Left ventricle myocardium inferior (tissue), 1 donor: ENCODE data around the gene IFITM5. TPM values are rescaled to one million over a fixed set of nuclear protein-coding genes. Genes with fewer than 3 reads are reported as not detected.
"Not testable (repeated sequence)": the region's sequence is repeated elsewhere in the genome, so short reads cannot be mapped to it uniquely, and the experiment has no call there.

ENCODE experiments used
- DNase-seq: peaks from one replicate; pipeline ENCODE4 v3.0.0-alpha.2; 2020
- H3K27ac ChIP-seq: fragments of 200-600 bp; replicated peaks from 2 replicates; pipeline ENCODE4 v1.8.0; 2021
- H3K27me3 ChIP-seq: fragments of 200-600 bp; 2 replicates; pipeline ENCODE4 v1.8.0; 2021; ENCODE audit warnings: low read depth
- H3K36me3 ChIP-seq: fragments of 200-600 bp; 2 replicates; pipeline ENCODE4 v1.8.0; 2021
- H3K4me1 ChIP-seq: fragments of 200-600 bp; 2 replicates; pipeline ENCODE4 v1.8.0; 2021
- H3K4me3 ChIP-seq: fragments of 200-600 bp; 2 replicates; pipeline ENCODE4 v1.8.0; 2021; ENCODE audit warnings: mild to moderate bottlenecking, moderate library complexity
- H3K9me3 ChIP-seq: fragments of 200-600 bp; replicated peaks from 2 replicates; pipeline ENCODE4 v1.8.0; 2021
- CTCF ChIP-seq: fragments of 200-600 bp; IDR thresholded peaks from 2 replicates; pipeline ENCODE4 v1.8.0; 2021; ENCODE audit warnings: antibody characterized with exemption, mild to moderate bottlenecking, borderline replicate concordance
- intact Hi-C: fragments of 100-400 bp; cut with micrococcal nuclease; formaldehyde crosslinking; loops from one replicate; pipeline ENCODE4 v1.11.0; 2022
- total RNA-seq: library from RNA; stranded (reverse); fragmentation: NEBNext Ultra II Directional; extraction: Animal tissue kit (Norgen Biotek cat#: 25700); gene quantifications from one replicate; pipeline ENCODE4 v1.2.1, GENCODE V29; 2021
- donor health status: DM: no; HTN: yes; CAD: no; lungs with severe emphysema.

Gene IFITM5
- total RNA-seq, 1 donor from 2014 or later, result not detected

GRCh38 chr11:328012-328411, 28.7 kb upstream of the IFITM5 start:
- TF ChIP-seq CTCF, result no peak
- Histone ChIP-seq H3K4me3 (no peak overlapping the region), H3K4me1 (peaks cover 43% of the 10 kb centered on the region), H3K36me3 (no peaks in the 10 kb centered on the region), H3K27ac (peak overlapping the region; percentile 97), H3K9me3 (no peaks in the 10 kb centered on the region), H3K27me3 (peaks cover 7% of the 10 kb centered on the region)
- no peak for DNase-seq
- intact Hi-C loops, result no loop called here

- H3K4me1 ChIP-seq, result peaks cover 46% of the 10 kb centered on the region
- H3K9me3 ChIP-seq, result no peaks in the 10 kb centered on the region
- no peak for TF ChIP-seq CTCF
- no peak for DNase-seq
- H3K36me3 ChIP-seq, result no peaks in the 10 kb centered on the region
- H3K27ac ChIP-seq, result peak overlapping the region; percentile 97
- H3K27me3 ChIP-seq, result peaks cover 7% of the 10 kb centered on the region
- H3K4me3 ChIP-seq, result peak overlapping the region; percentile 46
- intact Hi-C loops, result no loop called here
These were observed 28.2 kb upstream of the IFITM5 start for GRCh38 chr11:327581-327923.

- intact Hi-C loops, result no loop called here
- TF ChIP-seq CTCF, result no peak
- Histone ChIP-seq H3K4me1 (peaks cover 48% of the 10 kb centered on the region), H3K4me3 (peak overlapping the region; percentile 46), H3K9me3 (no peaks in the 10 kb centered on the region), H3K36me3 (no peaks in the 10 kb centered on the region), H3K27ac (peak overlapping the region; percentile 97), H3K27me3 (peaks cover 7% of the 10 kb centered on the region)
- DNase-seq, result peak; percentile 89
These were observed 27.7 kb upstream of the IFITM5 start for GRCh38 chr11:326842-327580.

- no peak for DNase-seq
- no peaks in the 10 kb centered on the region for H3K9me3 ChIP-seq
- peak overlapping the region; percentile 97 for H3K27ac ChIP-seq
- TF ChIP-seq CTCF, result no peak
- H3K4me3 ChIP-seq, result peak overlapping the region; percentile 46
- intact Hi-C loops, result no loop called here
- H3K4me1 ChIP-seq, result peaks cover 48% of the 10 kb centered on the region
- H3K36me3 ChIP-seq, result no peaks in the 10 kb centered on the region
- peaks cover 7% of the 10 kb centered on the region for H3K27me3 ChIP-seq
These were observed 27.2 kb upstream of the IFITM5 start for GRCh38 chr11:326592-326841.

- Histone ChIP-seq H3K4me1 (peaks cover 48% of the 10 kb centered on the region), H3K36me3 (no peaks in the 10 kb centered on the region), H3K4me3 (peak overlapping the region; percentile 46), H3K9me3 (no peaks in the 10 kb centered on the region), H3K27ac (peak overlapping the region; percentile 97), H3K27me3 (peaks cover 7% of the 10 kb centered on the region)
- intact Hi-C loops, result no loop called here
- TF ChIP-seq CTCF, result no peak
- DNase-seq, result no peak
These were observed 26.7 kb upstream of the IFITM5 start for GRCh38 chr11:325796-326591.

- DNase-seq, H3K36me3 ChIP-seq, H3K27me3 ChIP-seq, H3K9me3 ChIP-seq, intact Hi-C loops: not testable (repeated sequence)
- Histone ChIP-seq H3K4me3 (peak overlapping the region; percentile 46), H3K27ac (peak overlapping the region; percentile 97), H3K4me1 (peaks cover 52% of the 10 kb centered on the region)
These were observed 25.5 kb upstream of the IFITM5 start for GRCh38 chr11:324593-325517.
